Astrocyte of the cerebellum (primary cell): ENCODE measurements around the gene ZNF428.

Experiments
- DNase-seq: peaks from one replicate; pipeline ENCODE4 v3.0.0-alpha.2; 2011; ENCODE audit warnings: low read depth
- H3K4me3 ChIP-seq: 2 replicates; pipeline ENCODE4 v1.5.1; 2011; ENCODE audit warnings: mild to moderate bottlenecking, low read depth, low read length, moderate library complexity
- CTCF ChIP-seq: IDR thresholded peaks from 2 replicates; pipeline ENCODE4 v1.5.1; 2012; ENCODE audit warnings: low read length, low read depth, moderate library complexity, mild to moderate bottlenecking; ENCODE audit errors: missing control alignments
- in situ Hi-C: cut with HindIII; loops from 2 replicates; pipeline ENCODE4 v1.10.0; 2017; ENCODE audit warnings: low sequenced_read_pairs

ZNF428 gene

GRCh38 chr19:43575955-43576878, 43.2 kb downstream of the ZNF428 start:
- in situ Hi-C loops: no loop called here
- DNase-seq: no peak
- peak overlapping the region; percentile 93 for H3K4me3 ChIP-seq
- TF ChIP-seq CTCF: no peak

DNA sequence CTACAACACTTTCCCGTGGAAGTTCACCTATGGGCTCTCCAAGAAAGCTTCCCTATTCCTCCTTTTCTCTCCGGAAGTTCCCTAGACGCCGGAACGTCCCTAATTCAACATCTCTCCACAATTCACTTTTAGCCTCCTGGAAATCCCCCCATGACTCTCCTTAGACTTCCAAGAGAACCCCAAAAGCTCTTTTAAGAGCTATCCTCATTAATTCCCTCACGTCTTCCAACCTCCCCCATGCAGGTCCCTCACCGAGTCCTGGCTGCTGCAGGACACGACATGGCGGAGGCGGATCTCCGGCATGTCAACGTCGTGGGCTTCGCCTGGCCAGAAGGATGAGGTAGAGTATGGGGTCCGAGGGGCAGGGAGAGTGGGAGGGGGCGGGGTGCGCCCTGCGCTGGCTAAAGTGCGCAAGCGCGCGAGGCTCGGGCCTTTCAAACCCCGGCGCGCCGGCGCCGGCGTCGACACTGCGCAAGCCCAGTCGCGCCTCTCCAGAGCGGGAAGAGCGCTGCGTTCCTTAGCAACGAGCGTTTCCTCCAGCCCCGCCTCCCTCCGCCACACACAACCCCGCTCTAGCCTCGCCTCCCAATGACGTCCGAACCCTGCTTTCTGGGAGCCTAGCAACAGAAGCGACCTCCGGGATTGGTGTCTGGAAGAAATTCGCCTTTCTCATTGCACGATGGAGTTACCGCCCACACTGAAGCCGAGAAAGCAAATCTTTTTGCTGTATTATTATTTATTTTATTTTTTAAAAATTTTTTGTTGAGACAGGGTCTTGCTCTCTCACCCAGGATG, 44.1 kb downstream of the ZNF428 start, which contains the start of the genes PINLYP and XRCC1:
TSS of gene PINLYP (plus strand) at position 646 of the 795 bp plus-strand sequence. CDS start 1,391 bp downstream, outside the sequence.
TSS of gene XRCC1 (minus strand) at position 372 of the 795 bp plus-strand sequence. CDS start at position 303, 69 bp downstream.
- H3K4me3 ChIP-seq: peak within 1 kb of the TSS; percentile 93
- peak; percentile 98 for DNase-seq
- in situ Hi-C loops: no loop called here
- no peak for TF ChIP-seq CTCF

GRCh38 chr19:43574424-43575155, 44.8 kb downstream of the ZNF428 start:
- TF ChIP-seq CTCF: no peak
- in situ Hi-C loops: no loop called here
- H3K4me3 ChIP-seq: peak overlapping the region; percentile 93
- DNase-seq: no peak

DNA sequence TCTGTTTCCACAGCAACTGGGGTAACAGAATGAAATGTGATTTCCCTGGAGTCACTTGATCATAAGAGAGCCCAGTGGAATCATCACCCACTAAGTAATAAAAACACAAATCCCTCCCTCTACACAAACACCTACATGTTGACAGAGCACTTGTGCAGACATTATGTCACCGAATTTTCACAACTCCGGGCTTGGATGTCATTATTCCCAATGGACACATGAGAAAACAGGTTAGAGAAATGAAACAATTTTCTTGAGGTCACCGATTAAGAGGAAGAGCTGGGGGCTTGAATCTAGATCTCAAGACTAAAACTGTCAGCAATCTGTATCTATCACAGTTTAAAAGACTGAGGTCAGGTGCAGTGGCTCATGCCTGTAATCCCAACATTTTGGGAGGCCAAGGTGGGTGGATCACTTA, 47.2 kb downstream of the ZNF428 start:
- H3K4me3 ChIP-seq: no peak overlapping the region
- no peak for DNase-seq
- in situ Hi-C loops: no loop called here
- no peak for TF ChIP-seq CTCF

GRCh38 chr19:43570174-43570791, 49.1 kb downstream of the ZNF428 start:
- in situ Hi-C loops: no loop called here
- H3K4me3 ChIP-seq: no peak overlapping the region
- no peak for TF ChIP-seq CTCF
- DNase-seq: no peak

DNA sequence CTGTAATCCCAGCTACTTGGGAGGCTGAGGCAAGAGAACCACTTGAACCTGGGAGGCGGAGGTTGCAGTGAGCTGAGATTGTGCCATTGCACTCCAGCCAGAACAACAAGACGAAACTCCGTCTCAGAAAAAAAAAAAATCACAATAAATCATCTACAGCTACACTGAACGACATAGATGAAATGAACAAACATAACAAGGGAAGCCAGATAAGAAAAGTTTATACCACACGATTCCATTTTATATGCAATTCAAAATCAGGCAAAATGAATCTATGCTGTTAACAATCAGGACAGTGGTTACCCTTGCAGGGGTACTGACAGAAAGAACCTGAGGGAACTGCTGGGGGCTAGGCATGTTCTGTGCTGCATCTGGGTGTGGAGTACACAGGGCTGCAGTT, 49.8 kb downstream of the ZNF428 start:
- in situ Hi-C loops: no loop called here
- no peak for DNase-seq
- H3K4me3 ChIP-seq: no peak overlapping the region
- no peak for TF ChIP-seq CTCF
